NCI-H345 treated with DMSO at 0.1 percent for 48 hours (cell line): Measurements from ENCODE around the gene GNL3L.
"Not testable (repeated sequence)": the region's sequence is repeated elsewhere in the genome, so short reads cannot be mapped to it uniquely, and the experiment has no call there.

Experiments used
- DNase-seq: peaks from one replicate; lab custom pipeline; 2025; ENCODE audit not compliant: unreplicated experiment; lab: John Stamatoyannopoulos, UW

The GNL3L gene

GRCh38 chrX:54560411-54560810 is 30.4 kb downstream of the GNL3L start:
- no peak for DNase-seq

GRCh38 chrX:54561622-54562021 is 31.6 kb downstream of the GNL3L start:
- DNase-seq: no peak

- no peak for DNase-seq
These were observed 34.9 kb downstream of the GNL3L start for GRCh38 chrX:54564936-54565335.

GRCh38 chrX:54570332-54570731 is 40.3 kb downstream of the GNL3L start:
- DNase-seq: no peak

GRCh38 chrX:54572641-54573040 is 42.6 kb downstream of the GNL3L start:
- DNase-seq: not testable (repeated sequence)

- DNase-seq: no peak
These were observed 67.7 kb downstream of the GNL3L start for GRCh38 chrX:54597728-54598127.

GRCh38 chrX:54602563-54602962 is 72.5 kb downstream of the GNL3L start:
- no peak for DNase-seq
